Effector CD8-positive, alpha-beta T cell (primary cell): ENCODE results near the gene TAF11L2.
"Not testable (repeated sequence)": the region's sequence is repeated elsewhere in the genome, so short reads cannot be mapped to it uniquely, and the experiment has no call there.

Experiments used
- DNase-seq: peaks from one replicate; lab custom pipeline; 2025; lab: John Stamatoyannopoulos, UW
- total RNA-seq, 4 experiments: gene quantifications; one replicate each; lab custom pipeline; 2026; lab: John Stamatoyannopoulos, UW

Gene TAF11L2
- 0 reads per million in 4 experiments for total RNA-seq

DNA sequence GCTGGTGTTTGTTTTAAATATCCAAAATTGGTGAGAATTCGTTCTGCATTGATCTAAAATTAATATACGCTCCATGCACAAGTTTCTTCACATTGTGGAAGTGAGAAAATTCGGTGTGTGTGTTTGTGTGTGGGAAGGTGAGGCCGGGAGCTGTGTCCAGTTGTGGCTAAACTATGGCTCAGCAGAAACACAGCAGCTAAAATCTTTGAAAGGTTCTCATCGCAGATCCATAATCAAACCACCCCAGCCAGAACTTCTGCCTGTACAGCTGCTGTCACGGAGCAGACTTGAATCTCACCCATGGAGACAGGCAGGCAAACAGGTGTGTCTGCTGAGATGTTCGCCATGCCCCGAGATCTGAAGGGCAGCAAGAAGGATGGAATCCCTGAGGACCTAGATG, at the start of gene TAF11L2:
Gene TAF11L2, plus strand, starts transcription at position 301 of the 400 bp plus-strand sequence.
- DNase-seq: not testable (repeated sequence)

DNA sequence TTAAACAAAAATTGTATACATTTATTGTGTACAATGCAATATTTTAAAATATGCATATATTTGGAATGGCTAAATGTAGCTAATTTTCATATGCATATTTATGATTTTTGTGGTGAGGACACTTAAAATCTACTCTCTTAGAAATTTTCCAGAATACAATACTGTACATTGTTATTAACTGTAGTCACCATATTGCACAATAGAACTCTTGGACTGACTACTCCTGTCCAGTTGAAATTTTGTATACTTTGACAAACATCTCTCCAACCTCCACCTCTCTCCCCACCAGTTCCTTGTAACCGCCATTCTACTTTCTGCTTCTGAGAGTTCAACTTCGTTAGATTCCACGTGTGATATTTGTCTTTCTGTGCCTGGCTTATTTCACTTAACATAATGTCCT, 49.2 kb upstream of the TAF11L2 start:
- no peak for DNase-seq

DNA sequence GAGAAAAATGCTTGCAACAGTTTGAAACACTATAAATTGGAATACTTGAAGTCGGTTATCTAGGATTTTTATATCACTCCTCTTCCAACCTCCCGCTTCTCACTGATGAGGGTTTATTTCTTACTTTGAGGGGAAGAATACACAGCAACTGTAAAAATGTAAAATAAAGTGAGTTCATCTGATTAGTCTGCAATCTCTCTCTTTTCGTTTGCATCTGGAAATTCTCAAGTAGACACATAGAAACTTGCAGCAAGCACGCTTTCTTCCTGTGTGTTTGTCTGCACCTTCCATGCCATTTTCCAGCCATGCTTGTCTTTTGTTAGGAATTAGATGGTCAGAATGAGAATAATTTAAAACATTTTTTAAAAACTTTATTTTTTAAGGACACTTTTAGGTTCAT, 45.1 kb upstream of the TAF11L2 start:
- DNase-seq: no peak

DNA sequence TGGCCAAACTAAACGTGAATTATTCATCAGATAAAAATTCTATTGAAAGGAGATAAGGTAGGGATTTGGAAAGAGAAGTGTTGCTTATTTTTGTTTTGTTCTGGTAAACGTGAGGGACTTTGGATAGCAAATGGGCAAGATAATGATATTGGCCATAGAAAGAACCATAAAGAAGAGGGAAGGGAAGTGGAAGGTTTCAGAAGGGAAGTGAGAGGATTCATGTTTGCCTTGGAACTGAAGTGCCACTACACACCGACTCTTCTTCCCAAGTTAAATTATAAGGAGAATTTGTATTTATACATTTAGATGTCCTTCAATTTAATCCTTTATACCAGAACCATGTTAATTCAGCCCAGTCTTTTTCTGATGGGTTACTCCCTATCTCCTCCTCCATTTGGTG, 42.1 kb upstream of the TAF11L2 start:
- no peak for DNase-seq

DNA sequence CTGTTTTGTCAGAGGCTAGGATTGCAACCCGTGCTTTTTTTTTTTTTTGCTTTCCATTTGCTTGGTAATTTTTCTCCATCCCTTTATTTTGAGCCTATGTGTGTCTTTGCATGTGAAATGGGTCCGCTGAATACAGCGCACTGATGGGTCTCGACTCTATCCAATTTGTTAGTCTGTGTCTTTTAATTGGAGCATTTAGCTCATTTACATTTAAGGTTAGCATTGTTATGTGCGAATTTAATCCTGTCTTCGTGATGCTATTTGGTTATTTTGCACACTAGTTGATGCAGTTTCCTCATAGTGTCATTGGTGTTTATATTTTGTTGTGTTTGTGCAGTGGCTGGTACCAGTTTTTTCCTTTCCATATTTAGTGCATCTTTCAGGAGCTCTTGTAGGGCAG, 36.2 kb upstream of the TAF11L2 start:
- DNase-seq: no peak

DNA sequence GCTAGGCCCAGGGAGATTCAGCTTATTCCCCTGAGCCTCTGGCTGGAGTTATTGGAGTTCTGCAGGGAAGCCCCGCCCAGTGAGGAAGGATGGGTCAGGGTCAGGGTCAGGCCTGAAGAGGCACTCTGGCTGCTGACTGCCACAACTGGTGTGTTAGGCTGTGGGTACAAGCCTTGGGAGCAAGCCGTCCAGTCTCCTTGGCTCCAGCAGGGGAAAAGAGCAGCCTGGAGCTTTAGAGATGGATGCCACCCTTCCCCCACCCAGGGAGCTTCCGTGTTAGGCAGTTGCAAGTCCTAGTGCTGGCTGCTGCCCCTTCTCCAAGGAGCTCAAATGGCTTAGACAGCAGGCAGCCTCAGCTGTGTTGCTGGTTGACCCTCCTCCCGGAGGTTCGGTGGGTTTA, 34.4 kb upstream of the TAF11L2 start:
- DNase-seq: no peak

DNA sequence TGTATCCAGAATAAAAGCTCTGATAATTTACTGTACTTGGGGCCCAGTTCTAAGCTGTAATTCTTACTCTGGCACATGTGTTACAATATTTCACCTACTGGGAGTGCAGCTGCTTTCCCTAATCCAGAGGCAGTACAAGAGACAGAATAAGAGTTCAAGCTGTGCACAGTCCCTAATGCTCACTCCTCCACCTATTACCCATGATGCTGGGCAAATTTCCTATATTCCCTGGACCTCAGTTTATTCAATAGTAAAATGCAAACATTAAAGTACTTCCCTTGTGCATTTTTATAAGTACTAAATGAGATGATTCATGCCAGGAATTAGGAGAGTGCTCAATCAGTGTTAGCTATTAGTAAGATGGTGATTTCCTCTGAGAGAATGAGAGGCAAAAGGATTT, 28.0 kb upstream of the TAF11L2 start:
- DNase-seq: no peak

DNA sequence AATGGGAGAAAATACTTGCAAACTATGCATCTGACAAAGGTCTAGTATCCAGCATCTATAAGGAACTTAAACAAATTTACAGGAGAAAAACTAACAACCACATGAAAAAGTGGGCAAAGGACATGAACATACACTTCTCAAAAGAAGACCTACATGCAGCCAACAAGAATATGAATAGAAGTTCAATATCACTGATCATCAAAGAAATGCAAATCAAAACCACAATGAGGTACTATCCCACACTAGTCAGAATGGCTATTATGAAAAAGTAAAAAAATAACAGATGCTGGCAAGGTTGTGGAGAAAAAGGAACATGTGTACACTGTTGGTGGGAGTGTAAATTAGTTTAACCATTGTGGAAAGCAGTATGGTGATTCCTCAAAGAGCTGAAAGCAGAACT, 23.0 kb upstream of the TAF11L2 start:
- not testable (repeated sequence) for DNase-seq

DNA sequence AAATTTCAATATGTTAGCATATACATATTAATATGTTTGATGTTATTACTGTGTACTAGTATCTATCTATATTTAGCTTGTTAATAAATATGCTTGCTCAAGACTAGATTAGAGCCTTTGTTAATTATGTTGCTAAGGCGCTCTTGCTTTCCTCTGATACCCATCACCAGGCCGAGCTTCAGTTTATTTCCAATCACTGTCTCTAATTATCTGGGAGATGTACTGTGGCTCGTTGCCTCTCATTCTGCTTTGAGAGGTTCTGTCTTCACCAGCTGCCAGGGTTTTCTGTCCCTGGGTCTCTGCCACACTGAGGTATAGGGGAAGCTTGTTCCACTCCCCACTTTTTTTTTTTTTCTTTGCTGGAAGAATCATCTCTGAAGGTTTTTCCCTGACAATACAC, 21.0 kb upstream of the TAF11L2 start:
- no peak for DNase-seq

DNA sequence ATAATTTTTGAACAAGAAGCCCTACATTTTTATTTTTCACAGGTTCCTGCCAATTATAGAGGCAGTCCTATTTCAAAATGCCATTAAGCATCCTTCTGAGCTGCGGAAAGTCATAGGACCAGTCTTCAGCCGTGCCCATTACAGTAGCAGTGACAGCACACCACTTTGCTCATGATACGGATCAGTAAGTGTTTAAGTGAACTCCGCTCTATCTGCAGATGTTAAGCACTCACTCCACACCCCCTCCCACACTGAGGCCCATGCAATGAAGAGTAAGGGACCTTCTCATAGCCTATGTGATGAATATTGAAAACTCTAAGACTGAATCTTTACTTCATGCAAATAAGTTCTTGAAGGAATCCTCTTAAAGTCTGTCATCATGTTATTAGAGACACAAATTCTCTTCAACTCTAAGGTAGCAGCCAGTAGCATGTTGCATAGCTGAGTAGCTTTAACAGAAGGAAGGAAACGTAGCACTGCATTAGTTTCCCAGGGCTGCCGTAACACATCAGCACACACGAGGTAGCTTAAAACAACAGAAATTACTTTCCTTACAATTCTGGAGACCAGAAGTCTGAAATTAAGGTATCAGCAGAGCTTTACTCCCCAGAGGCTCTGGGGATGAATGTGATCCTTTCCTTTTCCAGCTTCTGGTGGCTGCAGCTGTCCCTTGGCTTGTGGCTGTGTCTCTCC, 20.3 kb upstream of the TAF11L2 start:
- no peak for DNase-seq

DNA sequence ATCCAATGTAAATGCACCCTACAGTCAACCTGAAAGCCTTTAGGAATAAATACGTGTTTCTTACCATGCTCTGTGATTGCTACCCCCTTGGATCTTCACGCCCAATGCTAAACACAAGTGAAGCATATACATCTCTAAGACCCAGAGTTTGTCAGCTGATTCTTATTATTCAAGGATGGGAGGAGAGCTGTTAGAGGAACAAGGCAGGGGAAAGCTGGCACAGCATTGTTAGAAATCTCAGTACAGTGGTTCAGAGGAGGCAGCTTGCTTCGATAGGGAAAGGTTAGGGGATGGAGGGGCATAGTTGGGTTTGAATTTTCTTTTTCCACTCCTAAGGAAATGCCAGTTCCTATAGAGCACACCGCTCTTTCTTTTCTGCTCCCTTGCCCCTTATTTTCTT, 16.7 kb upstream of the TAF11L2 start:
- DNase-seq: no peak

DNA sequence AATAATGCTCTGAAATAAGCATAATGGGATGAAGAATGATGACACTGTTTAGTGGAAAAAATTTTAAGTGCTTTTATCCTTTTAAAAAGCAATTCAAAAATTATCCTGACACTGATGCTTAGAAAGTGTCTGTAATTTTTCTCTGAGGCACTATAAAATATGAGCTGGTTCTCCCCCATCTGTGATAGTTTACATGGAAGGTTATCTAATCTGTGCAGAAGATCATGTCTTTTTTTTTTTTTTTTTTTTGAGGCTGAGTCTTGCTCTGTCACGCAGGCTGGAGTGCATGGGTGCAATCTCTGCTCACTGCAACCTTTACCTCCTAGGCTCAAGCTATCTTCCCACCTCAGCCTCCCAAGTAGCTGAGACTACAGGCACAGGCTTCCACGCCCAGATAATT, 15.2 kb upstream of the TAF11L2 start:
- no peak for DNase-seq

DNA sequence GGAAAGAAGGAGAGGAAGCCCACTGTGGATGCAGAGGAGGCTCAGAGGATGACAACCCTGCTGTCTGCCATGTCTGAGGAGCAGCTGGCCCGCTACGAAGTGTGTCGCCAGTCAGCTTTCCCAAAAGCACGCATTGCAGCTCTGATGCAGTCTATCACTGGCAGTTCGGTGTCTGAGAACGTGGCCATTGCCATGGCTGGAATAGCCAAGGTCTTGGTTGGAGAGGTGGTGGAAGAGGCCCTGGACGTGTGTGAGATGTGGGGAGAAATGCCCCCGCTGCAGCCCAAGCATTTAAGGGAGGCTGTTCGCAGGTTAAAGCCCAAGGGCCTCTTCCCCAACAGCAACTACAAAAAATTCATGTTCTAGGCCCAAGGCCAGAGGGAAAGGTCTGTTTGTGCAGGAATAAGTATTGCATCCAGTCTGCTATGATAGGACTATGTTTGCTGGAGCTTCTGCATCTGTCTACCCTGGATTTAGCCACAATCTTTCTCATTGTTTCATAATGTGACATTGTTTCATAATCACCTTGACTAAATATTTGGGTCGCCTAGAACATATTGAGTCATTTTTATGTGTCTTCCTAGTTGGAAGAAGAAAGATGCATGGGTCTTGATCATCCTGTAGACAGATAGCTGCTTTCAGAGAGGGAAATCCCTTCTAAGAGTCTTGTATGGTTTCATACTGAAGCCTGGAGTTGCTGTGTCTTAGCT, 11.4 kb upstream of the TAF11L2 start:
- not testable (repeated sequence) for DNase-seq

DNA sequence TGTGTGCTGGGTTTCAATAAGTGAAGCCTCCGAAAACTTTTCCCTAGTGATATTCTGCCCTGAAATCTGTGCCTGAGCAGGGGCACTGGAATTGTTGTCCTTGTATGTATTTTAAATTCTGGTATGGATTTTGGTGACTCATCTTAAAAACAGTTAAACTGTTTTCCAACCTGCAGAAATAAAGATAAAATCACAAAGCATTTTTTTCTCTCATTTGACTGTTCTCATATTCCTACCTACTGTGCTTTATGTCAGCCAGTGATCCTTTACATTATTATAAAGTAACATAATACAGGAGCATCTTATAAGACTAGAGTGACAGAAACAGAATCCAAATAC, 10.9 kb upstream of the TAF11L2 start:
- no peak for DNase-seq

DNA sequence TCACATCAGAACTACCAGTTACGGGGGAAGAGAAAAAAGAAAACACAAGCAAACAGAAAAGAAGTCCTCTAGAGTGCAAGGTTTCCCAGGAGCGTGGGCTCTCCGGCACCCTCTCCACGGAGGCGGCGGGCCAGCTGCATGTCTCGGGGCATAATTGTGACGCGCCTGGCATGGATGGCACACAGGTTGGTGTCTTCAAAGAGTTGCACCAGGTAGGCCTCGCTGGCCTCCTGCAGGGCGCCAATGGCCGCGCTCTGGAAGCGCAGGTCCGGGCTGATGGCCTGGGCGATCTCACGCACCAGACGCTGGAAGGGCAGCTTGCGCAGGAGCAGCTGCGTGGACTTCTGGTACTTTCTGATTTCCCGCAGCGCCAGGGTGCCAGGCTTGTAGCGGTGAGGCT, 6.8 kb upstream of the TAF11L2 start:
- not testable (repeated sequence) for DNase-seq

DNA sequence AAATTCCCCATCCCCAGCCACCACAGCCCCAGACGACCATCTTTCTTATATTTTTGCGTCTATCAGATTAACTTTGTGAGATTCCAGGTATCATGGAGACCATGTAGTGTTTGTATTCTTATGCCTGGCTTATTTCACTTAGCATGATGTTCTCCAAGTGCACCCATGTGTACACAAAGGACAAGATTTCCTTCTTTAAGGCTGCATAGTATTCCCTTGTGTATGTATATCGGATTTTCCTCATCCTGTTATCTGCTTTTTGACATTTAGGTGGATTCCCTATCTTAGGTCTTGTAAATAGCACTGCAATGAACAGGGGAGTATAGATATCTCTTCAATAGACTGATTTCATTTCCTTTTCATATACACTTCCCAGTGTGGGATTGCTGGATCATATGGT, 5.3 kb upstream of the TAF11L2 start:
- DNase-seq: no peak

DNA sequence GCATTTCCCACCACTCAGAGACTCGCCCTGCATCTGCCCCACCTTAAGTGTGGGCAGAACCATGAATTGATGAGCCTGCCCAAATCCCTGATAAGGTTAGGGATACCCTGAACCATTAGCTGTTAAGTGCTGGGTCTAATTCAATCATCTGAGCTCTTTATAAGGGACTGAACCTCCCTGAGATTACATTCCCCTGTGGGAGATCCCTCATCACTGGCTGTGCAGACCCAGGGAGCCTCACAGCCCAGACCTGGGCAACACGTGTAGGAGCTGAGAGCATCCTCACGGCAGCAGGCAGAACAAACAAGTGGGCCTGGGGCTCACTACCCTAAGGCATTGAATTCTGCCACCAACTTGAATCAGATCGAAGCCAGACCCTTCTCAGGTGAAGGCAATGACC, 585 bp upstream of the TAF11L2 start:
- DNase-seq: no peak

DNA sequence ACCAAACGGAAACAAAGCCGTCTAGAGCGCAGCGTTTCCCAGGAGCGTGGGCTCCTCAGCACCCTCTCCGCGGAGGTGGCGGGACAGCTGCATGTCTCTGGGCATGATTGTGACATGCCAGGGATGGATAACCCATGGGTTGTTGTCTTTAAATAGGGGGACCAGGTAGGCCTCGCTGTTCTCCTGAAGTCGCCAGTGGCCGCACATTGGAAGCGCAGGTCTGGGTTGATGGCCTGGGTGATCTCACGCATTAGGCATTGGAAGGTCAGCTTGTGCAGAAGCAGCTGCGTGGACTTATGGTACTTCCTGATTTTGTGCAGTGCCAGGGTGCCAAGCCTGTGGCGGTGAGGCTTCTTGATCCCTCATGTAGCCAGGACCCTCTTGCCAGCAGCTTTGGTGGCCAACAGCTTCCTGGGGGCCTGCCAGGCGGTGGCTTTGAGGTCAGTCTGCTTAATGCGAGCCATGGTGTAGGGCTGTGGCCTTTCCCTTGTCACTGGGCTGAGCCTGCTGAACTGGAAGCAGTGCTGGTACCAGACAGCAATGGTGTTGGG, 13.8 kb downstream of the TAF11L2 start:
- no peak for DNase-seq

DNA sequence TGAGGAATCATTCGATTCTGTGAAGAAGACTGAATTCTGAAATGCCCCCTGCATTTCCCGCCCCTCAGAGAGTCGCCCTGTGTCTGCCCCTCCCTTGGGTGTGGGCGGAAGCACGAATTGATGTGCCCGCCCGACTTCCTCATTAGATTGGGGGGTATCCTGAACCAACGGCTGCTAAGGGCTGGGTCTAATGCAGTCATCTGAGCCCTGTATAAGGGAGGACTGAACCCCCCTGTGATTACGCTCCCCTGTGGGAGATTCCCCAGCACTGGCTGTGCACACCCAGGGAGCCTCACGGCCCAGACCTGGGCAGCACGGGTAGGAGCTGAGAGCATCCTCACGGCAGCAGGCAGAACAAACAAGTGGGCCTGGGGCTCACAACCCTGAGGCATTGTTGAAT, 19.5 kb downstream of the TAF11L2 start:
- DNase-seq: not testable (repeated sequence)

DNA sequence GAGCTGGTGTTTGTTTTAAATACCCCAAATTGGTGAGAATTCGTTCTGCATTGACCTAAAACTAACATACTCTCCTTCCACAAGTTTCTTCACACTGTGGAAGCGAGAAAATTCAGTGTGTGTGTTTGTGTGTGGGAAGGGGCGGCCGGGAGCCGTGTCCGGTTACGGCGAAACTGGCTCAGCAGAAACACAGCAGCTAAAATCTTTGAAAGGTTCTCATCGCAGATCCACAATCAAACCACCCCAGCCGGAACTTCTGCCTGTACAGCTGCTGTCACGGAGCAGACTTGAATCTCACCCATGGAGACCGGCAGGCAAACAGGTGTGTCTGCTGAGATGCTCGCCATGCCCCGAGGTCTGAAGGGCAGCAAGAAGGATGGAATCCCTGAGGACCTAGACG, 20.0 kb downstream of the TAF11L2 start, which contains the start of gene TAF11L3:
Gene TAF11L3, plus strand, starts transcription at position 301 of the 400 bp plus-strand sequence.
- not testable (repeated sequence) for DNase-seq

DNA sequence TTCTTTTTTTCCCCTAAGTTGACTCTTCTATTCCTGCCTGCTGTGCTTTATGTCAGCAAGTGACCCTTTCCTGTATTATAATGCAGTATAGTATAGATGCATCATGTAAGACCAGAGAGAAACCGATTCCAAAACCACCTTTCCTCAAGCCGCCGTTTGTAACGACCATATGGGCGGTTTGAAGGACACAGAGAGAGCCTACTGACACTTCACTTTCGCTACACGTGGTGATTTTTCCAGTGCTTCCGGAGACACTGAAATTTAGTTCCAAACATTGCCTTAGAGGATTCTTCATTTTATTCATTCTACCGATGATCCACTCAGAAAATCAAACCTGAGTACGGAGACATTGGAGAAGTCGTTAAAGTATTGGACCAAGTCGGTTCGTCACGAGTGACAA, 21.5 kb downstream of the TAF11L2 start:
- DNase-seq: not testable (repeated sequence)

DNA sequence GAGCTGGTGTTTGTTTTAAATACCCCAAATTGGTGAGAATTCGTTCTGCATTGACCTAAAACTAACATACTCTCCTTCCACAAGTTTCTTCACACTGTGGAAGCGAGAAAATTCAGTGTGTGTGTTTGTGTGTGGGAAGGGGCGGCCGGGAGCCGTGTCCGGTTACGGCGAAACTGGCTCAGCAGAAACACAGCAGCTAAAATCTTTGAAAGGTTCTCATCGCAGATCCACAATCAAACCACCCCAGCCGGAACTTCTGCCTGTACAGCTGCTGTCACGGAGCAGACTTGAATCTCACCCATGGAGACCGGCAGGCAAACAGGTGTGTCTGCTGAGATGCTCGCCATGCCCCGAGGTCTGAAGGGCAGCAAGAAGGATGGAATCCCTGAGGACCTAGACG, 23.5 kb downstream of the TAF11L2 start, which contains the start of gene TAF11L4:
Gene TAF11L4, plus strand, starts transcription at position 301 of the 400 bp plus-strand sequence.
- DNase-seq: not testable (repeated sequence)

DNA sequence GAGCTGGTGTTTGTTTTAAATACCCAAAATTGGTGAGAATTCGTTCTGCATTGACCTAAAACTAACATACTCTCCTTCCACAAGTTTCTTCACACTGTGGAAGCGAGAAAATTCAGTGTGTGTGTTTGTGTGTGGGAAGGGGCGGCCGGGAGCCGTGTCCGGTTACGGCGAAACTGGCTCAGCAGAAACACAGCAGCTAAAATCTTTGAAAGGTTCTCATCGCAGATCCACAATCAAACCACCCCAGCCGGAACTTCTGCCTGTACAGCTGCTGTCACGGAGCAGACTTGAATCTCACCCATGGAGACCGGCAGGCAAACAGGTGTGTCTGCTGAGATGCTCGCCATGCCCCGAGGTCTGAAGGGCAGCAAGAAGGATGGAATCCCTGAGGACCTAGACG, 26.9 kb downstream of the TAF11L2 start, which contains the start of gene TAF11L5:
Gene TAF11L5, plus strand, starts transcription at position 301 of the 400 bp plus-strand sequence.
- DNase-seq: not testable (repeated sequence)
